D721Med (cell line): ENCODE measurements around the gene CLSTN2.

ENCODE experiments used
- DNase-seq: peaks from one replicate; pipeline ENCODE4 v3.0.0; 2011; ENCODE audit warnings: low spot score; ENCODE audit not compliant: insufficient read length
- FAIRE-seq: peaks from 2 replicates; lab custom pipeline; 2011; peaks lifted over from hg19 to GRCh38; lab: Jason Lieb, UNC
- CTCF ChIP-seq: IDR thresholded peaks from 2 replicates; pipeline ENCODE4 v1.5.1; 2012; ENCODE audit warnings: mild to moderate bottlenecking, control low read depth; ENCODE audit not compliant: insufficient read depth; ENCODE audit errors: missing control alignments

The CLSTN2 gene

GRCh38 chr3:140216249-140216648 lies 281.3 kb downstream of the CLSTN2 start:
- DNase-seq (no peak), FAIRE-seq (no peak)
- no peak for TF ChIP-seq CTCF

- FAIRE-seq (no peak), DNase-seq (no peak)
- TF ChIP-seq CTCF: no peak
Measured at GRCh38 chr3:140219291-140219690, 284.3 kb downstream of the CLSTN2 start.

GRCh38 chr3:140219923-140220452 lies 285.0 kb downstream of the CLSTN2 start:
- DNase-seq (no peak), FAIRE-seq (no peak)
- no peak for TF ChIP-seq CTCF

GRCh38 chr3:140223197-140223596 lies 288.2 kb downstream of the CLSTN2 start:
- DNase-seq (no peak), FAIRE-seq (no peak)
- TF ChIP-seq CTCF: no peak

GRCh38 chr3:140223631-140224030 lies 288.6 kb downstream of the CLSTN2 start:
- FAIRE-seq: no peak
- TF ChIP-seq CTCF: no peak
- no peak for DNase-seq

- DNase-seq: no peak
- TF ChIP-seq CTCF: no peak
- FAIRE-seq: no peak
Measured at GRCh38 chr3:140224307-140224706, 289.3 kb downstream of the CLSTN2 start.

GRCh38 chr3:140225996-140226395 lies 291.0 kb downstream of the CLSTN2 start:
- DNase-seq (no peak), FAIRE-seq (no peak)
- TF ChIP-seq CTCF: no peak
